Spleen (tissue), 11 donors: ENCODE results near the gene EEF1AKMT1. TPM values are rescaled to one million over a fixed set of nuclear protein-coding genes. Genes with fewer than 3 reads are reported as not detected.

ENCODE experiments used
- DNase-seq: peaks from one replicate; pipeline ENCODE4 v3.0.0-alpha.2; 2020
- H3K27ac ChIP-seq, 8 donors: fragments of 200-600 bp; sonication (generic) in 7 of 8; 1 replicate in 4 of 8; 2 replicates in 4 of 8; pipeline versions ENCODE4 v1.5.0 to v1.8.0; 2016 to 2021; ENCODE audit warnings: inconsistent platforms in 4 of 8, mild to moderate bottlenecking in 4 of 8, moderate library complexity in 1 of 8
- H3K27me3 ChIP-seq, 7 donors: fragments of 200-600 bp; sonication (generic) in 6 of 7; replicated peaks in 1 of 7; 1 replicate in 4 of 7; 2 replicates in 3 of 7; pipeline versions ENCODE4 v1.5.0 to v1.8.0; 2016 to 2021; ENCODE audit warnings: inconsistent platforms in 3 of 7, mild to moderate bottlenecking in 1 of 7
- H3K36me3 ChIP-seq, 6 donors: fragments of 200-600 bp; sonication (generic) in 5 of 6; 1 replicate in 4 of 6; 2 replicates in 2 of 6; pipeline versions ENCODE4 v1.5.0 to v1.8.0; 2016 to 2021; ENCODE audit warnings: inconsistent platforms in 2 of 6
- H3K4me1 ChIP-seq, 6 donors: fragments of 200-600 bp; sonication (generic) in 5 of 6; 1 replicate in 3 of 6; 2 replicates in 3 of 6; pipeline versions ENCODE4 v1.5.0 to v1.8.0; 2016 to 2021; ENCODE audit warnings: inconsistent platforms in 3 of 6
- H3K4me3 ChIP-seq, 8 donors: fragments of 200-600 bp; sonication (generic) in 7 of 8; 1 replicate in 4 of 8; 2 replicates in 4 of 8; pipeline versions ENCODE4 v1.5.0 to v1.8.0; 2016 to 2021; ENCODE audit warnings: inconsistent platforms in 4 of 8, mild to moderate bottlenecking in 4 of 8, moderate library complexity in 2 of 8
- H3K9me3 ChIP-seq, 8 donors: fragments of 200-600 bp; sonication (generic) in 7 of 8; 1 replicate in 4 of 8; 2 replicates in 4 of 8; pipeline versions ENCODE4 v1.5.0 to v1.8.0; 2016 to 2021; ENCODE audit warnings: inconsistent platforms in 4 of 8
- POLR2A ChIP-seq, 3 donors: fragments of 450-650 bp; IDR thresholded peaks; one replicate each; pipeline ENCODE4 v1.5.1; 2017; ENCODE audit warnings: antibody characterized with exemption in 3 of 3, mild to moderate bottlenecking in 1 of 3
- POLR2AphosphoS5 ChIP-seq, 3 donors: sonication (generic); formaldehyde crosslinking; IDR thresholded peaks; one replicate each; pipeline ENCODE4 v1.5.1; 2017; ENCODE audit warnings: antibody characterized with exemption in 3 of 3
- WGBS, 5 donors: extraction: QIAGEN DNeasy Blood & Tissue Kit in 3 of 5; methylation state at CpG; one replicate each; pipeline versions ENCODE4 v1.1.5 to v1.1.7; 2013 to 2018; 5-methylcytosine and 5-hydroxymethylcytosine counted together
- intact Hi-C: fragments of 100-400 bp; cut with DNase I; formaldehyde crosslinking; loops from one replicate; pipeline ENCODE4 v1.15.0; 2023; ENCODE audit warnings: low total_unique reads
- polyA plus RNA-seq, 3 donors: library from polyadenylated mRNA; stranded (reverse); fragments of 200-250 nt; gene quantifications; one replicate each; pipeline ENCODE4 v1.2.1, GENCODE V29; 2013
- total RNA-seq, 7 donors: library from RNA; depleted of rRNA in 3 of 7; stranded (reverse); fragments of >200 nt in 3 of 7; fragmentation: NEBNext Ultra II Directional in 4 of 7; extraction: Animal tissue kit (Norgen Biotek cat#: 25700) in 4 of 7; gene quantifications; one replicate each; pipeline versions ENCODE4 v1.1.0 to v1.2.1, GENCODE V29; 2016 to 2021
- TF ChIP-seq, protein P1 (sequence below), 11 experiments: fragments of 200-600 bp in 7 of 11; fragments of 450-650 bp in 4 of 11; sonication (generic) in 4 of 11; IDR thresholded peaks in 8 of 11; conservative IDR thresholded peaks in 3 of 11; 1 replicate in 7 of 11; 2 replicates in 4 of 11; pipeline versions ENCODE4 v1.4.0 to v1.8.0; 2016 to 2021; ENCODE audit warnings: antibody characterized with exemption in 11 of 11, inconsistent platforms in 4 of 11, mild to moderate bottlenecking in 1 of 11
- donor health status: healthy with polysubstance abuse.
- donor health status: DM: no; HTN: no; CAD: no; lungs with moderate emphysema.
- donor health status: DM: no; HTN: no; CAD: no.
- donor health status: Bipolar disorder and iron deficiency.
- donor health status: healthy.
- donor health status: DM: no; HTN: no; CAD: no.
- donor health status: DM: yes; HTN: yes; CAD: no.

EEF1AKMT1 gene
- total and polyA plus RNA-seq, 10 donors: 3.8 to 10.1 (median 7.0) TPM

DNA sequence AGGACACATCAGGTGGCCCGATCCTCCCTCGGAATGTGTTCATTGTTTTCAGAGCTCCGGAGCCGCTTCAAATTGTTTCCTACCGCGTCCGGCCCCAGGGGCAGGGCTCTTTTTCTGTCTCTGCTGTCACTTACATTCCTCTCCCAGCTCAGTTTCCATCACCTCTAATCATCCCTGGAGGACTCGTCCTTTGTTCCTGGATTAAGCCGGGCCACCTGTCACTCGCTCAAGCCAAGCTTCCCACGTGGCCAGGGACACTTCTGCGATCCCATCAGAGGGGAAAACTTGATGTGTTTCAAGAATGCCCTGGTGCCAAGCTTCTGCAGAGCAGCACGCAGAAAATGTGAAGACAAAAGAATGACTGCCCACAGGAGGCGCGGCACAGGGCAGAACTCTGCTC lies 56.8 kb downstream of the EEF1AKMT1 start:
- 84 to 89% (median 88%) methylated on average over 15 of the region's 15 CpGs for WGBS, 5 donors
- Histone ChIP-seq H3K27me3 (peaks cover 0 to 43% (median 16%) of the 10 kb centered on the region in 7 donors), H3K36me3 (no peaks in the 10 kb centered on the region), H3K9me3 (no peaks in the 10 kb centered on the region), H3K27ac (no peak overlapping the region), H3K4me1 (peaks cover 8 to 28% (median 21%) of the 10 kb centered on the region in 6 donors), H3K4me3 (no peak overlapping the region)
- DNase-seq: no peak
- intact Hi-C loops: loop anchor here (10.0 kb wide), 2 partner anchors 58 to 208 kb away; partner anchors contain the start of gene EEF1AKMT1
- TF ChIP-seq POLR2A (IDR thresholded peaks at IDR 0.05) (no peak), POLR2AphosphoS5 (IDR thresholded peaks at IDR 0.05) (no peak)
- TF ChIP-seq, protein P1, sequence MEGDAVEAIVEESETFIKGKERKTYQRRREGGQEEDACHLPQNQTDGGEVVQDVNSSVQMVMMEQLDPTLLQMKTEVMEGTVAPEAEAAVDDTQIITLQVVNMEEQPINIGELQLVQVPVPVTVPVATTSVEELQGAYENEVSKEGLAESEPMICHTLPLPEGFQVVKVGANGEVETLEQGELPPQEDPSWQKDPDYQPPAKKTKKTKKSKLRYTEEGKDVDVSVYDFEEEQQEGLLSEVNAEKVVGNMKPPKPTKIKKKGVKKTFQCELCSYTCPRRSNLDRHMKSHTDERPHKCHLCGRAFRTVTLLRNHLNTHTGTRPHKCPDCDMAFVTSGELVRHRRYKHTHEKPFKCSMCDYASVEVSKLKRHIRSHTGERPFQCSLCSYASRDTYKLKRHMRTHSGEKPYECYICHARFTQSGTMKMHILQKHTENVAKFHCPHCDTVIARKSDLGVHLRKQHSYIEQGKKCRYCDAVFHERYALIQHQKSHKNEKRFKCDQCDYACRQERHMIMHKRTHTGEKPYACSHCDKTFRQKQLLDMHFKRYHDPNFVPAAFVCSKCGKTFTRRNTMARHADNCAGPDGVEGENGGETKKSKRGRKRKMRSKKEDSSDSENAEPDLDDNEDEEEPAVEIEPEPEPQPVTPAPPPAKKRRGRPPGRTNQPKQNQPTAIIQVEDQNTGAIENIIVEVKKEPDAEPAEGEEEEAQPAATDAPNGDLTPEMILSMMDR (IDR thresholded peaks at IDR 0.05 in 8 of 11, conservative IDR thresholded peaks at IDR 0.05 in 3 of 11): no peak

DNA sequence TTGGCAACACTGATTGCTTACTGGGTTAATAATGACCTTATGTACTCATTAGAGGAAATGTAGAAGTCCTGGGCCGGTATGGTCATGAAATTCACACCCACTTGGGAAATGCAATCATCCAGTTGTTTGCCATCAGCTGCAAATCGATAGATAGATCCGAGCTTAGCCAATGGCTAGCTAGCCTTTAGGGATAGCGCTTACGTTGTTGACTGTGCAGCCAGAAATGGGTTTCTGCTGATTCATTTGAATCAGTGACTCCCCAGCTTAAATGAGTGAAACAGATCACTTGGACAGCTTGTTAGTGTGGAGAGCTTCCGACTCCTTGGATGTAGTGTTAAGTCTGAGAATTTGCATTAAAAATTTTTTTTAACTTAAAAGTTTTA lies 58.4 kb downstream of the EEF1AKMT1 start:
- no peak overlapping the region for H3K4me3 ChIP-seq
- H3K27ac ChIP-seq: no peak overlapping the region
- no peaks in the 10 kb centered on the region for H3K36me3 ChIP-seq
- no peak for DNase-seq
- no peak for TF ChIP-seq POLR2AphosphoS5 (IDR thresholded peaks at IDR 0.05)
- TF ChIP-seq POLR2A (IDR thresholded peaks at IDR 0.05): no peak
- TF ChIP-seq, protein P1 (IDR thresholded peaks at IDR 0.05 in 8 of 11, conservative IDR thresholded peaks at IDR 0.05 in 3 of 11): no peak
- intact Hi-C loops: loop anchor here (10.0 kb wide), 2 partner anchors 59 to 209 kb away; partner anchors contain the start of gene EEF1AKMT1
- peaks cover 0 to 26% (median under 1%) of the 10 kb centered on the region in 7 donors for H3K27me3 ChIP-seq
- no peaks in the 10 kb centered on the region for H3K9me3 ChIP-seq
- H3K4me1 ChIP-seq: peaks cover 5 to 16% (median 12%) of the 10 kb centered on the region in 6 donors
- WGBS, 5 donors: 85 to 95% (median 86%) methylated on average over 6 of the region's 6 CpGs

DNA sequence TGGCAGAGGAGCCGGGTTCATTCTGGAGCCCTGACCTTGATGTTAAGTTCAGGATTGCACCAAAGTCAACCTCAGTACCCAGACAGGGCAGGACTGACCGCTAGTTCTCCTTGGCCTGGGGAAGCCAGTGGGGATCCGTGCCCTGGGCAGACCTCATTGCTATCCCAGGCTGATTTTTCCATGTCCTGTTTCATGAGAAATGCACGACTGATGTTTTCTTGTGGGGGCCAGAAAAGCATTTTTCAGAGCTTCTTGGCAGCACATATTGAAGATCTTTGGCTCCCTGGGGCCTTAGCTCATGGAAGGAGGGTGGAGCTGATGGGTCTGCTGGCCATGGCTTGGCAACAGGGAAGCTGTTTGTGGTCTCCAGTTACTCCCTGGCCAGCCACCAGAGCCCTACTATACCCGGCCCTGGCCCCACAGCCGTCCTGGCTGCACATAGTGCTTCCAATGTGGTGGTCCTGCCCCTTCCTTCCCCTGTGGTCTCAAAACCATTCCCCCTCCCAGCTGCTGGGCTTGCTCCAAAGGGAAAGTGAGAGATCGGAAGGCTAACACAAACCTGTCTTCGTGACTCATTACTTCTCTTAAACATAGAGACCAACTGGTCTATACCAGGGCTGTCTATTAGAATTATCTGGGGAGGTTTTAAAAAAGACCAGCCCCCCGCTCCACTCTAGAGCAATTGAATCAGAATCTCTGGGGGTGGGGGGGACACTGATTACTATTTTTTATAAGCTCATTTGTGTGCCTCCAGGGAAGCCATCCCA lies 59.0 kb downstream of the EEF1AKMT1 start:
- no peak for DNase-seq
- TF ChIP-seq POLR2A (IDR thresholded peaks at IDR 0.05) (no peak), POLR2AphosphoS5 (IDR thresholded peaks at IDR 0.05) (no peak)
- TF ChIP-seq, protein P1 (IDR thresholded peaks at IDR 0.05 in 8 of 11, conservative IDR thresholded peaks at IDR 0.05 in 3 of 11): no peak
- Histone ChIP-seq H3K27ac (no peak overlapping the region), H3K9me3 (no peaks in the 10 kb centered on the region), H3K4me3 (no peak overlapping the region), H3K36me3 (no peaks in the 10 kb centered on the region), H3K4me1 (peaks cover 5 to 16% (median 12%) of the 10 kb centered on the region in 6 donors), H3K27me3 (peaks cover 0 to 21% (median 0%) of the 10 kb centered on the region in 7 donors)
- intact Hi-C loops: loop anchor here (5.0 to 10.0 kb wide), 3 partner anchors 60 to 210 kb away; partner anchors contain the start of gene EEF1AKMT1
- WGBS, 5 donors: 66 to 85% (median 71%) methylated on average over 9 of the region's 9 CpGs

DNA sequence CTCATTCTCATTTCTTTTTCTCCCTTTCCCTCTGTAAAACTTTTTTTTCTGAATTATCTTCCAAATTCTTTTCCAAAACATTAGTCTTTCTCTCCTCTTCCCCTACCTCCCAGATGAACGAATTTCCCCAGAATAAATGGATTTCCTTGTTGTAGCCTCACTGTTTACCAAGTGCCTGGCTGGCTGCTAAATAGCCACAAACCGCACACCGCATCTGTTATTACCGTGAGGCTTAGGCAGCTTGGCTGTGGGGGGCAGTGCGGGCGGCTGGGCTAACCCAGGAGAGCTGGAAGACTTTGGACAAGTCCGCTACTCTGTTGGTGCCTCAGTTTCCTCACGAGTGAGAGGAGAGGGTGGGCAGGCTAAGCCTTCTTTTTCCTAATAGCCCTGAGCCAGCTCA lies 59.6 kb downstream of the EEF1AKMT1 start:
- Histone ChIP-seq H3K9me3 (no peaks in the 10 kb centered on the region), H3K4me1 (peaks cover 5 to 16% (median 12%) of the 10 kb centered on the region in 6 donors), H3K4me3 (no peak overlapping the region), H3K27me3 (peaks cover 0 to 15% (median 0%) of the 10 kb centered on the region in 7 donors), H3K36me3 (no peaks in the 10 kb centered on the region), H3K27ac (no peak overlapping the region)
- WGBS, 5 donors: 78 to 91% (median 87%) methylated on average over 8 of the region's 8 CpGs
- intact Hi-C loops: loop anchor here (5.0 to 10.0 kb wide), 3 partner anchors 61 to 211 kb away; partner anchors contain the start of gene EEF1AKMT1
- no peak for DNase-seq
- TF ChIP-seq, protein P1 (IDR thresholded peaks at IDR 0.05 in 8 of 11, conservative IDR thresholded peaks at IDR 0.05 in 3 of 11): no peak
- TF ChIP-seq POLR2A (IDR thresholded peaks at IDR 0.05): no peak
- TF ChIP-seq POLR2AphosphoS5 (IDR thresholded peaks at IDR 0.05): no peak
